ENCODE measurements around the gene MYO1B.
"Not testable (repeated sequence)": the region's sequence is repeated elsewhere in the genome, so short reads cannot be mapped to it uniquely, and the experiment has no call there.

Gene MYO1B

DNA sequence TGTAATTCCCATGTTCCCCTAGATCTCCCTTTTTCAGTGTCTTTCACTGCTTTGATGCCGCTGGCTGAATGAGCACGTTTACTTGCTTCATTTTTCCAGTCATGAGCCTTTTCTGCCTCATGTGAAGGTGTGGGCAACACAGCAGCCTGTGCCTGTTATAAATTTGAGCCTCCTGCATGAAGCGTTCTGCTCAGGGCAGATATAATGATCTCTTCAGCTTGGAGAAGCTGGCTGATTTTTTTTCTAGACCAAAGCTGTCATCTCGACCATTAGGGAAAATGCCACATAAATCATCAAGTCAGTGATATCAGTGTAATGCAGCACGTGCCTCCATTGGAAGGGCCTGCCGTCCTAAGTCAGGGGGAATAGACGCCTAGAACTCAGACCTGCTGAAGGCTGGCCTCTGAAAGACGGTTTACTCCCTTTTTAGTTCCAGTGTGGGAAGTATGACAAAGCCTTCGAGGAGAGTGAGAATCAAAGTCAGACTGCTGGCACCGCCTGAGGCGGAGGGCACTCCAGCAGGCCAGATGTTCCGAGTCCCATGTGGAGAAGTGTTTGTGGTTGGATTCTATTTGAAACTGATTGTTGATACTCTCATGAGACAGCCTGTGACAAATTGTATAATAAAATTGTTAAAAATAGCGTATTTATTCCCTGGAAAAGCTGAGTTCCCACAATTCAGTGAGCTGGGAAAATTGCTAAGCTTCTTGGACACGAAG, 196.5 kb downstream of the MYO1B start:
- ChIA-PET POLR2A (no interaction called here), CTCF (interaction anchor here (0.9 to 1.3 kb wide), 2 partner anchors 22 to 390 kb away, joined by 3 to 4 read pairs; no protein-coding TSS in a partner anchor)
- TF ChIP-seq, protein P1, sequence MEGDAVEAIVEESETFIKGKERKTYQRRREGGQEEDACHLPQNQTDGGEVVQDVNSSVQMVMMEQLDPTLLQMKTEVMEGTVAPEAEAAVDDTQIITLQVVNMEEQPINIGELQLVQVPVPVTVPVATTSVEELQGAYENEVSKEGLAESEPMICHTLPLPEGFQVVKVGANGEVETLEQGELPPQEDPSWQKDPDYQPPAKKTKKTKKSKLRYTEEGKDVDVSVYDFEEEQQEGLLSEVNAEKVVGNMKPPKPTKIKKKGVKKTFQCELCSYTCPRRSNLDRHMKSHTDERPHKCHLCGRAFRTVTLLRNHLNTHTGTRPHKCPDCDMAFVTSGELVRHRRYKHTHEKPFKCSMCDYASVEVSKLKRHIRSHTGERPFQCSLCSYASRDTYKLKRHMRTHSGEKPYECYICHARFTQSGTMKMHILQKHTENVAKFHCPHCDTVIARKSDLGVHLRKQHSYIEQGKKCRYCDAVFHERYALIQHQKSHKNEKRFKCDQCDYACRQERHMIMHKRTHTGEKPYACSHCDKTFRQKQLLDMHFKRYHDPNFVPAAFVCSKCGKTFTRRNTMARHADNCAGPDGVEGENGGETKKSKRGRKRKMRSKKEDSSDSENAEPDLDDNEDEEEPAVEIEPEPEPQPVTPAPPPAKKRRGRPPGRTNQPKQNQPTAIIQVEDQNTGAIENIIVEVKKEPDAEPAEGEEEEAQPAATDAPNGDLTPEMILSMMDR (IDR thresholded peaks at IDR 0.05; ENCODE audit: control extremely low read depth, extremely low read depth, low read depth, missing control alignments) = no peak
- no peak for DNase-seq (ENCODE audit: extremely low spot score)

DNA sequence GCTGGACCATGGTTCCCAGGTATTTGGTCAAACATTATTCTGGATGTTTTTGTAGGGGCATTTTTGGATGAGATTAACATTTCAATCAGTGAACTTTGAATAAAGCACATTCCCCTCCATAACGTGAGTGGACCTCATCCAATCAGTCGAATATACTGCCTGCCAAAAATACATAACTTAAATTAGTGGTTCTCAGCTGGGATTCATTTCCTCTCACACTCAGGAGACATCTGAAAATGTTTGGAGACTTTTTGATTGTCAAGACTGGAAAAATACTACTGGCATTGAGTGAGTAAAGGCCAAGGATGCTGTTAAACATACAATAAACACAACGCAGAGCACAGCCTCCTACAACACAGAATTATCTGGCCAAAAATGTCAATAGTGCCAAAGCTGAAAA, 198.2 kb downstream of the MYO1B start:
- no peak for DNase-seq (ENCODE audit: extremely low spot score)
- POLR2A ChIA-PET = no interaction called here
- TF ChIP-seq, protein P1 (IDR thresholded peaks at IDR 0.05; ENCODE audit: control extremely low read depth, extremely low read depth, low read depth, missing control alignments) = no peak
- CTCF ChIA-PET = no interaction called here

DNA sequence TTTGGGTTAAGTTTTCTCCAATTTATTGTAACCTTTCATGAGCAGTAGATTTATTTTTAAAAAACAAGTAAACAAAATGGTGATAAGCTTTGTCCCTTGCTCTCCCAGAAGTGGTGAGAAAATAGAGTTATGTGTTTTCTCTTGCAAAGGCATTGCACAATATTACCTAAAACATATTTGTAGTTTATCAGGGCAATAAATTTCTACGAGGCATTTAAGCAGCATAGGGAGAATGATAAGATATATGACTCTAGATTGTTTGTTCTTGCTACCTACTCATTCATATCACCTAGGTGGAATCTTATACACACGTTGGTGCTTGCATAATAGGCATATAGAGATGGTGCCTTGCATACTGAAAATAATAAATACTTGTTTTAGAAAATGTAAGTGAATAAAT, 201.7 kb downstream of the MYO1B start:
- ChIA-PET POLR2A (no interaction called here), CTCF (no interaction called here)
- TF ChIP-seq, protein P1 (IDR thresholded peaks at IDR 0.05; ENCODE audit: control extremely low read depth, extremely low read depth, low read depth, missing control alignments) = no peak
- DNase-seq (ENCODE audit: extremely low spot score) = no peak

DNA sequence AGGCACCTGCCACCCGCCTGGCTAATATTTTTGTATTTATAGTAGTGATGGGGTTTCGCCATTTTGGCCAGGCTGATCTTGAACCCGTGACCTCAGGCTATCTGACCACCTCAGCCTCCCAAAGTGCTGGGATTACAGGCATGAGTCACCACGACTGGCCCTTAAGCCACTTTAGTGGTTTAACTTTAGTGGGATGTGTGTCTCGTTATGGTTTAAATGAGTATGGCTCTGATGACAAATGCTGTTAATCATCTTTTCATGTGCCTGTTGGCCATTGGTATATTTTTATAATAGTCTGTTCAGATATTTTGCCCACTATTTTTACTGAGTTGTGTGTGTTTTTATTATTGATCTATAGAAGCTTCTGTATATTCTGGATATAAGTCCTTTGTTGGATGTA, 205.9 kb downstream of the MYO1B start:
- DNase-seq (ENCODE audit: extremely low spot score) = no peak
- POLR2A ChIA-PET = no interaction called here
- CTCF ChIA-PET = no interaction called here
- TF ChIP-seq, protein P1 (IDR thresholded peaks at IDR 0.05; ENCODE audit: control extremely low read depth, extremely low read depth, low read depth, missing control alignments) = no peak

DNA sequence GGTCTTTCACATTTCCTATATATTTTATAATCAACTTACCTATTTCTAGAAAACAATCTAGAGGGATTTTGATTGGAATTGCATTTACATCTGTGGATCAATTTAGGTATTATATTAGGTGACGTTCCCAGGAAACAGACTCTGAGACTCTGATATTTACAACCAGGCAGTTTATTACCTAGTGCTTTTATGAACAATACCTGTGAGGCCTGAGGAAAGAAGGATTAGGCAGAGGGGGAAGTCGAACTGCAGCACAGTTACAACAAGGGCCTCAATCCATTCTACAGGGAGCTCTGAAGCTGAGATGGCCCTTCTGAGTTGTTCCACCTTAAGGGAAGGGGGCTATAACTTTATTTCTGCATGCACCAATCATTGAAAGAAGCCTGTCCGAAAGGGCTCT, 206.9 kb downstream of the MYO1B start:
- no peak for DNase-seq (ENCODE audit: extremely low spot score)
- ChIA-PET CTCF (no interaction called here), POLR2A (no interaction called here)
- TF ChIP-seq, protein P1 (IDR thresholded peaks at IDR 0.05; ENCODE audit: control extremely low read depth, extremely low read depth, low read depth, missing control alignments) = no peak

DNA sequence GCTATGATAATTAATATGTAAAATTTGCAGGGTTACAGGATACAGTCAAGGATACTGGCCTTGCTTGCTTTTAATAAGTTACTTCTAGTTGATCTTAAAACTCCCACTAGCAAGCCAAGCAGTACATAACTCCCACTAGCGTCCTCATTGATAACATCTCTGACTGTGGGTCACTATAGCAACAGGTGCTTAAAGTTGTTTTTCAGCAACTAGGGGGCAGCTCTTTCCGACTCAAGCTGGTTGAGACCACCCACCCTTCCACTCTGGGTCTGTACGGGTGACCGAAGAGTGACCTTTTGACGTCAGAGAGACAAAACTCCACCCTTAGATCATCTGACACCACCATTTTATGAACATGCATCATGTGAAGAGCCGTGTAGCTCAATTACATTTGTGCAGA, 208.6 kb downstream of the MYO1B start:
- CTCF ChIA-PET = interaction anchor here (1.0 to 1.2 kb wide), 2 partner anchors 28 to 36 kb away, joined by 3 read pairs; no protein-coding TSS in a partner anchor
- TF ChIP-seq, protein P1 (IDR thresholded peaks at IDR 0.05; ENCODE audit: control extremely low read depth, extremely low read depth, low read depth, missing control alignments) = no peak

DNA sequence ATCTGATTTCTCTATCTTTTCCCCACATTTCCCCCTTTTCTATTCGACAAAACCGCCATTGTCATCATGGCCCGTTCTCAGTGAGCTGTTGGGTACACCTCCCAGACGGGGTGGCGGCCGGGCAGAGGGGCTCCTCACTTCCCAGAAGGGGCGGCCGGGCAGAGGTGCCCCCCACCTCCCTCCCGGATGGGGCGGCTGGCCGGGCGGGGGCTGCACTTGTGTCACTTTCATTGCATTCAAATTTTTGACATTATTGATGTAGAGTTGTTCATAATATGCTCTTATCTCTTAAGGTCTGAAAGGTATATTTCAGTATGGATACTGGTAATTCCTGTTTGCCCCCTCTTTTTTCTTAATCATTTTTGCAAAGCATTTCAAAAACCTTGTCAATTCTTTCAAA, 211.3 kb downstream of the MYO1B start:
- CTCF ChIA-PET; POLR2A ChIA-PET; DNase-seq (ENCODE audit: extremely low spot score): not testable (repeated sequence)

More for the DNA sequence above, 208.6 kb downstream of the MYO1B start:
- no peak for DNase-seq (ENCODE audit: extremely low spot score)
- POLR2A ChIA-PET = no interaction called here
